Subcutaneous abdominal adipose tissue (tissue), 5 donors: ENCODE results near the gene VPS18.
A peak's percentile ranks its signal among the peaks of the same experiment; 100 is the strongest.

Experiments
- H3K27ac ChIP-seq: one replicate; pipeline ENCODE4 v1.7.0; 2013; ENCODE audit warnings: low read depth, mild to moderate bottlenecking, inconsistent platforms, low read length, moderate library complexity
- H3K27me3 ChIP-seq, 5 donors: one replicate each; pipeline ENCODE4 v1.7.0; 2013; ENCODE audit warnings: low read length in 5 of 5, inconsistent platforms in 1 of 5; ENCODE audit not compliant: control insufficient read depth in 5 of 5, insufficient read depth in 4 of 5
- H3K36me3 ChIP-seq, 5 donors: one replicate each; pipeline ENCODE4 v1.7.0; 2013; ENCODE audit warnings: low read length in 5 of 5; ENCODE audit not compliant: control insufficient read depth in 5 of 5, insufficient read depth in 5 of 5
- H3K4me1 ChIP-seq, 5 donors: one replicate each; pipeline ENCODE4 v1.7.0; 2013; ENCODE audit warnings: low read length in 5 of 5, mild to moderate bottlenecking in 3 of 5, moderate library complexity in 1 of 5; ENCODE audit not compliant: control insufficient read depth in 5 of 5, insufficient read depth in 5 of 5
- H3K4me3 ChIP-seq, 5 donors: one replicate each; pipeline ENCODE4 v1.7.0; 2013; ENCODE audit warnings: low read length in 5 of 5, low read depth in 1 of 5
- H3K9ac ChIP-seq, 5 donors: one replicate each; pipeline ENCODE4 v1.7.0; 2013; ENCODE audit warnings: low read length in 5 of 5, mild to moderate bottlenecking in 4 of 5, moderate library complexity in 3 of 5
- H3K9me3 ChIP-seq, 5 donors: one replicate each; pipeline ENCODE4 v1.7.0; 2013; ENCODE audit warnings: low read length in 5 of 5; ENCODE audit not compliant: control insufficient read depth in 5 of 5
- donor health status: healthy.
- donor health status: healthy.
- donor health status: healthy.
- donor health status: healthy.
- donor health status: healthy.

The VPS18 gene

DNA sequence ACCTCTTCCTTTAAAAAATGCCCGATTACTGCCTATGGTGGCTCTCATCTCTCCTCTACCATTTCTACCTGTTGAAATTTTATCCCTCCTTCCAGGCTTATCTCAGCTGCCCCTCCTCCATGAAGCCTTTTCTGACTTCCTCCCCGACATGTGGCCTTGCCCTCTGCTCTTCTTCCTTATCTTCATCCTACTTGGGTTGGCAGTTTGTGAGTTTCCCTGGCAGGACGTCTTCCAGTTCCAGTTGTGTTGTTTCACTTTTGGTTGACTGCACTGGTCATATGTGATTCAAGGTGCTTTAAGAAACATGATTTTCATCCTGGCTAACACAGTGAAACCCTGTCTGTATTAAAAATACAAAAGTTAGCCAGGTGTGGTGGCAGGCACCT is 39.3 kb downstream of the VPS18 start:
- H3K27ac ChIP-seq, result no peak overlapping the region
- peaks cover 3 to 95% (median 52%) of the 10 kb centered on the region in 5 donors for H3K4me1 ChIP-seq
- H3K36me3 ChIP-seq, result peaks cover 0 to 44% (median 27%) of the 10 kb centered on the region in 5 donors
- no peaks in the 10 kb centered on the region for H3K9me3 ChIP-seq
- H3K4me3 ChIP-seq, result peak overlapping the region in 2 of 5 donors; percentile 69 to 91
- H3K27me3 ChIP-seq, result peaks cover 25 to 44% (median 38%) of the 10 kb centered on the region in 5 donors
- no peak overlapping the region for H3K9ac ChIP-seq

DNA sequence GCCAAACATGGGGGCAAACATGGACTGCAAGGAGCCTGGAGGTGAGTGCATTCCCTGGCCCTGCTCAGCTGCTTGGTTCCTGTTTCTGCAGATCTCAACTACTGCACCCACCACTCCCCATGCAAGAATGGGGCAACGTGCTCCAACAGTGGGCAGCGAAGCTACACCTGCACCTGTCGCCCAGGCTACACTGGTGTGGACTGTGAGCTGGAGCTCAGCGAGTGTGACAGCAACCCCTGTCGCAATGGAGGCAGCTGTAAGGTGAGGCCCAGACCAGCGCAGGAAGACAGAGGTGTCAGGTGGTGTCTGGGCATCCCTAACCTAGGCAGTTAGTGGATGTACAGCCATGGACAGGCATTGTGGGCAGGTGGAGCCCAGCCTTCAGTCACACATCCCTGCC is 40.2 kb downstream of the VPS18 start:
- Histone ChIP-seq H3K9me3 (no peaks in the 10 kb centered on the region), H3K27me3 (peaks cover 19 to 34% (median 30%) of the 10 kb centered on the region in 5 donors), H3K36me3 (peaks cover 0 to 45% (median 27%) of the 10 kb centered on the region in 5 donors), H3K4me3 (peak overlapping the region in 3 of 5 donors; percentile 21 to 36 (median 22)), H3K9ac (no peak overlapping the region), H3K4me1 (peaks cover 3 to 92% (median 43%) of the 10 kb centered on the region in 5 donors), H3K27ac (no peak overlapping the region)

DNA sequence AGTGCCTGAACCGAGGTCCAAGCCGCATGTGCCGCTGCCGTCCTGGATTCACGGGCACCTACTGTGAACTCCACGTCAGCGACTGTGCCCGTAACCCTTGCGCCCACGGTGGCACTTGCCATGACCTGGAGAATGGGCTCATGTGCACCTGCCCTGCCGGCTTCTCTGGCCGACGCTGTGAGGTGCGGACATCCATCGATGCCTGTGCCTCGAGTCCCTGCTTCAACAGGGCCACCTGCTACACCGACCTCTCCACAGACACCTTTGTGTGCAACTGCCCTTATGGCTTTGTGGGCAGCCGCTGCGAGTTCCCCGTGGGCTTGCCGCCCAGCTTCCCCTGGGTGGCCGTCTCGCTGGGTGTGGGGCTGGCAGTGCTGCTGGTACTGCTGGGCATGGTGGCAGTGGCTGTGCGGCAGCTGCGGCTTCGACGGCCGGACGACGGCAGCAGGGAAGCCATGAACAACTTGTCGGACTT is 42.0 kb downstream of the VPS18 start:
- Histone ChIP-seq H3K4me3 (peak overlapping the region in 2 of 5 donors; percentile 26 to 50), H3K9me3 (no peaks in the 10 kb centered on the region), H3K27ac (peak overlapping the region; percentile 50), H3K9ac (no peak overlapping the region), H3K27me3 (peaks cover 9 to 16% (median 14%) of the 10 kb centered on the region in 5 donors), H3K36me3 (peaks cover 0 to 45% (median 27%) of the 10 kb centered on the region in 5 donors), H3K4me1 (peaks cover 8 to 91% (median 38%) of the 10 kb centered on the region in 5 donors)

DNA sequence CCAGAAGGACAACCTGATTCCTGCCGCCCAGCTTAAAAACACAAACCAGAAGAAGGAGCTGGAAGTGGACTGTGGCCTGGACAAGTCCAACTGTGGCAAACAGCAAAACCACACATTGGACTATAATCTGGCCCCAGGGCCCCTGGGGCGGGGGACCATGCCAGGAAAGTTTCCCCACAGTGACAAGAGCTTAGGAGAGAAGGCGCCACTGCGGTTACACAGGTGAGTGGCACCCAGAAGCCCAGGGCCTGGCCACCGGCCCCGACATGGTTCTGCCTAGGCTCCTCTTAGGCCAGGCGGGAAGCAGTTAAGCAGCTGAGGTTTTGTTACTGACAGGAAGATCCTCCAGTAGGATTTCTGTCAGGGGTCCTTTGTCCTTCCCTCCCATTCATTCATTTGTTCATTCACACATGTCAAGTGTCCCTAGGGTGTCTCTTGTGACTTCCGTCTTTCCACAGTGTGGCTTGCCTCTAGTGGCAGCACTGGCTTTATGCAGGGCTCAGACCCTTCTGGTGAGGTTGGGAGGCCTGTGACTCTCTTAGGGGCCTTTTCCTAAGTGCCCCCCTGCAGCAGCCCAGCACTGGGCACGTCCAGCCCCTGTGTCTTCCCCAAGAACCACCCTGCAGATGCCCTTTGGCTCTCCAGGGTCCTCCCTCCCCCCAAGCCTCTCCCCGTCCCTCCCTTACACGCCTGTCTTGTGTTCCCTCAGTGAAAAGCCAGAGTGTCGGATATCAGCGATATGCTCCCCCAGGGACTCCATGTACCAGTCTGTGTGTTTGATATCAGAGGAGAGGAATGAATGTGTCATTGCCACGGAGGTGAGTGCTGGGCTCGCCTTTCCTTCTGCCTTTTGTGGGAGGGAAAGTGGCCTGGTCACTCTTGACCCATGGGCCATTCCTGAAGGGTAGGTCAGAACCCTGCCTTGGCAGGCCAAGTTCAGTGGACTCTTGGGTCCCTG is 42.7 kb downstream of the VPS18 start:
- peaks cover 3 to 9% (median 7%) of the 10 kb centered on the region in 5 donors for H3K27me3 ChIP-seq
- H3K36me3 ChIP-seq, result peaks cover 0 to 43% (median 27%) of the 10 kb centered on the region in 5 donors
- H3K4me3 ChIP-seq, result peak overlapping the region in 3 of 5 donors; percentile 26 to 50 (median 31)
- no peaks in the 10 kb centered on the region for H3K9me3 ChIP-seq
- H3K27ac ChIP-seq, result peak overlapping the region; percentile 50
- no peak overlapping the region for H3K9ac ChIP-seq
- peaks cover 9 to 86% (median 41%) of the 10 kb centered on the region in 5 donors for H3K4me1 ChIP-seq

DNA sequence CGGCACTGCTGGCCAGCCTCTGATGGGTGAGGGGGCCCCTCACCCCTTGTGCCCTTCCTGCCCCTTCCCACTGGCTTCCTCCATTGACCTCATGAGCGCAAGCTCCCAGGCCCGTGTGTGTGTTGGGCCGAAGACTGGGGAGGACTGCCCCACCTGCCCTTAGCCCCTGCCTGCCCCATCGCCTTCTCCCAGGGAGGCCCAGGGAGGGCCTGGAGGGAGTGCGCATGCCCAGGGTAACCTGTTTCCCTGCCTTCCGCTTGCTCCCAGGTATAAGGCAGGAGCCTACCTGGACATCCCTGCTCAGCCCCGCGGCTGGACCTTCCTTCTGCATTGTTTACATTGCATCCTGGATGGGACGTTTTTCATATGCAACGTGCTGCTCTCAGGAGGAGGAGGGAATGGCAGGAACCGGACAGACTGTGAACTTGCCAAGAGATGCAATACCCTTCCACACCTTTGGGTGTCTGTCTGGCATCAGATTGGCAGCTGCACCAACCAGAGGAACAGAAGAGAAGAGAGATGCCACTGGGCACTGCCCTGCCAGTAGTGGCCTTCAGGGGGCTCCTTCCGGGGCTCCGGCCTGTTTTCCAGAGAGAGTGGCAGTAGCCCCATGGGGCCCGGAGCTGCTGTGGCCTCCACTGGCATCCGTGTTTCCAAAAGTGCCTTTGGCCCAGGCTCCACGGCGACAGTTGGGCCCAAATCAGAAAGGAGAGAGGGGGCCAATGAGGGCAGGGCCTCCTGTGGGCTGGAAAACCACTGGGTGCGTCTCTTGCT is 43.7 kb downstream of the VPS18 start:
- peak overlapping the region; percentile 50 for H3K27ac ChIP-seq

DNA sequence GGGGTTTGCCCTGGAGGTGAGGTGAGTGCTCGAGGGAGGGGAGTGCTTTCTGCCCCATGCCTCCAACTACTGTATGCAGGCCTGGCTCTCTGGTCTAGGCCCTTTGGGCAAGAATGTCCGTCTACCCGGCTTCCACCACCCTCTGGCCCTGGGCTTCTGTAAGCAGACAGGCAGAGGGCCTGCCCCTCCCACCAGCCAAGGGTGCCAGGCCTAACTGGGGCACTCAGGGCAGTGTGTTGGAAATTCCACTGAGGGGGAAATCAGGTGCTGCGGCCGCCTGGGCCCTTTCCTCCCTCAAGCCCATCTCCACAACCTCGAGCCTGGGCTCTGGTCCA is 44.3 kb downstream of the VPS18 start:
- peaks cover 13 to 87% (median 49%) of the 10 kb centered on the region in 5 donors for H3K4me1 ChIP-seq

More for the DNA sequence above, 43.7 kb downstream of the VPS18 start:
- Histone ChIP-seq H3K27me3 (peaks cover 0 to 3% (median 0%) of the 10 kb centered on the region in 5 donors), H3K36me3 (peaks cover 0 to 38% (median 23%) of the 10 kb centered on the region in 5 donors), H3K9me3 (no peaks in the 10 kb centered on the region), H3K9ac (peak overlapping the region in 1 of 5 donors; percentile 13), H3K4me3 (peak overlapping the region in 3 of 5 donors; percentile 17 to 31 (median 26)), H3K4me1 (peaks cover 13 to 87% (median 48%) of the 10 kb centered on the region in 5 donors)

DNA sequence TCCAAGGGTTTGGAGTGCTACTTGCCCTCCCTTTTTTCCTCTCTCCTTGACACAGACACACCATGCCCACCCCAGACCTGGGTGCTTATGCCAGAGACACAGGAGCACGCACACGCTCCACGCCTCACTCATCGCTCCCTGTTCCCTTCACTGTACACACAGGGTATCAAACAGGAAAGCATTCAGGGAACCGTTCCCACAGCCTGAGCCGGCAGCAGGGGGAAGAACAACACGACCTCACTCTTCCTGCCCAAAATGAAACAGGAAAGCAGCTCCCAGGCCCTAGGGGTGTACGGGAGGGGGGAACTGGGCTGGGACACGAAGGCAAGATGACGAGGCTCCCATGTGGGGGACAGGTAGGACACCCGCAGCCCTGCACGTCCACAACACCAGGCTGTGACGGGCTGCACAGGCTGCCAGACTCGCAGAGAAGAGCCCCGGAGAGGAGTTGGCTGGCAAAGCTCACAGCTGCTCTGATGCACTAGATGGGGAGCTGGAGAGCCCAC is 46.1 kb downstream of the VPS18 start:
- peak overlapping the region; percentile 80 for H3K27ac ChIP-seq
- peaks cover 0 to 24% (median 13%) of the 10 kb centered on the region in 5 donors for H3K36me3 ChIP-seq
- peaks cover 0 to 9% (median 0%) of the 10 kb centered on the region in 5 donors for H3K27me3 ChIP-seq
- H3K4me1 ChIP-seq, result peaks cover 13 to 72% (median 41%) of the 10 kb centered on the region in 5 donors
- H3K4me3 ChIP-seq, result peak overlapping the region in 3 of 5 donors; percentile 44 to 70 (median 51)
- no peaks in the 10 kb centered on the region for H3K9me3 ChIP-seq
- peak overlapping the region in 4 of 5 donors; percentile 8 to 71 (median 44) for H3K9ac ChIP-seq

More for the DNA sequence above, 44.3 kb downstream of the VPS18 start:
- H3K27ac ChIP-seq, result peak overlapping the region; percentile 50
- H3K9me3 ChIP-seq, result no peaks in the 10 kb centered on the region
- H3K9ac ChIP-seq, result no peak overlapping the region
- peaks cover 0 to 35% (median 23%) of the 10 kb centered on the region in 5 donors for H3K36me3 ChIP-seq
- H3K4me3 ChIP-seq, result peak overlapping the region in 1 of 5 donors; percentile 5
- H3K27me3 ChIP-seq, result peaks cover 0 to 5% (median 3%) of the 10 kb centered on the region in 5 donors

DNA sequence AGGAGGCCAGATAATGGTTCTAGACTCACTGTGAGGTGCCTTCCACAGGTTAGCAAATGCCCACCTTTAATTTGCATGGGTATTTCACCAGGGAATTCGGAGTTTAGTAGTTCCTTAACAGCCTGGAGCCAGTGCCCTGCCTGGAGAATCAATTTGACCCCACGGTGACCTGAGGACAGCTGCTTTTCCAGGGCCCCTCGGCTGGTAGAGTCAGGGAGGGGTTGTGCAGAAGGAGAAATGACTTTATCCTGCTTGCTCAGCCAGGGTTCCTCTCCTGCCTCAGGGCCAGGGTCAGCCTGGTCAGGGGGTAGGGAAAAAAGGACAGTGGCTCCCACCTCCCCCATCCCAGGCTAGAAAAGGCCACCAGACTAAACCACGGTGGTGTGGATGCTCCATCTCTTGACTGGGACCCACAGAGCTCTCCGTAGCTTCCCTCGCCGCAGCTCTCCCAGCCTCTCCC is 46.8 kb downstream of the VPS18 start:
- Histone ChIP-seq H3K27ac (peak overlapping the region; percentile 80), H3K9me3 (no peaks in the 10 kb centered on the region), H3K4me1 (peaks cover 11 to 64% (median 38%) of the 10 kb centered on the region in 5 donors), H3K4me3 (peak overlapping the region; percentile 8 to 70 (median 44)), H3K9ac (peak overlapping the region in 4 of 5 donors; percentile 48 to 71 (median 62)), H3K36me3 (peaks cover 0 to 18% (median 5%) of the 10 kb centered on the region in 5 donors), H3K27me3 (peaks cover 0 to 9% (median 0%) of the 10 kb centered on the region in 5 donors)
